GM15510 (cell line): ENCODE results near the gene TRIM36.

Experiments
- POLR2A ChIP-seq: IDR thresholded peaks from 3 replicates; pipeline ENCODE4 v1.6.1; 2011; ENCODE audit warnings: borderline replicate concordance; ENCODE audit not compliant: insufficient read length; ENCODE audit errors: extremely low read depth

TRIM36 gene

GRCh38 chr5:115179394-115180164 lies 9.9 kb upstream of the TRIM36 start:
- no peak for TF ChIP-seq POLR2A

DNA sequence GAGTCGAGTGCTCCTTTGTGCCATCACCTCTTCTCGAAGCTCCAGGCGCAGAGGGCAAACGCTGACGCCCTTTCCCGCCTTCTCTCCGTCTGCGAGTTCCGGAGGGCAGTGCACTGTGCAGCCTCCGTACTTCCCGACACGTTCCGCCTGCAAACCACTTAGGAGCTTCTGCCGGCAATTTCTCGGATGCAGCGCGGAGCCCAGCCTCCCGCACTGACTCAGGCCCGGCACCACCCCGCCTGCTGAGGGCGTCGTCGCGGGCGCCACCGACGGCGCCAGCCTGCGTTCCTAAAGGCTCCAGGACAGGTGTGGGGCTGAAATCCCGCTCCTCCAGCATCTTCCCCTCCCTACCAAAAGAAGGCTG lies 9.3 kb upstream of the TRIM36 start:
- TF ChIP-seq POLR2A: no peak

DNA sequence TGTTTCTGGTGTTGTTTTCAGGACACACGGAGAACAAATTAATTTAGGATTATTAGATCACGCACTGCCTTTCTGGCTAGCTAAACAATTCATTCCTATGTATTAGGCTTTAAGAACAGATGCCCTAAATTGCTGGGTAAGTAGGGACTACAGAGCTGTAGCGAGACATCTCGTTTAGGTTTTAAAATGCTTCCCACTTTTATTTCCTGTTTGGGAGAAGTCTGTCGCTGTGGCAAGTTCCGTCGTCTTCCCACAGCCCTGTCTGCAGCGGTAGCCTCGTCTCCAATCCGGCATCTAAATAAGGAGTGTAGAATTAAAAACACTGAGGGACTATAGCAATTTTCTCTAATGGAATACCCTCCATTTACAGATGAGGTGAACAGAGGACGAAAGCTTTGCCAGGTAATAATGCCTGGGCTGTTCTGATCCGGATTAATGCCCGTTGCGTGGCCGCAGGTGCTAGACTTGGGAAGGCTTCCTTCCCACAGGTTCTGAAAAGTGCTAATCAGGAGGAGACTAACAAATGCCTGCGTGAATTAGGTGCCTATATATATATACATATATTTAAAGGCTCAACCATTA lies 1.3 kb upstream of the TRIM36 start:
- no peak for TF ChIP-seq POLR2A

DNA sequence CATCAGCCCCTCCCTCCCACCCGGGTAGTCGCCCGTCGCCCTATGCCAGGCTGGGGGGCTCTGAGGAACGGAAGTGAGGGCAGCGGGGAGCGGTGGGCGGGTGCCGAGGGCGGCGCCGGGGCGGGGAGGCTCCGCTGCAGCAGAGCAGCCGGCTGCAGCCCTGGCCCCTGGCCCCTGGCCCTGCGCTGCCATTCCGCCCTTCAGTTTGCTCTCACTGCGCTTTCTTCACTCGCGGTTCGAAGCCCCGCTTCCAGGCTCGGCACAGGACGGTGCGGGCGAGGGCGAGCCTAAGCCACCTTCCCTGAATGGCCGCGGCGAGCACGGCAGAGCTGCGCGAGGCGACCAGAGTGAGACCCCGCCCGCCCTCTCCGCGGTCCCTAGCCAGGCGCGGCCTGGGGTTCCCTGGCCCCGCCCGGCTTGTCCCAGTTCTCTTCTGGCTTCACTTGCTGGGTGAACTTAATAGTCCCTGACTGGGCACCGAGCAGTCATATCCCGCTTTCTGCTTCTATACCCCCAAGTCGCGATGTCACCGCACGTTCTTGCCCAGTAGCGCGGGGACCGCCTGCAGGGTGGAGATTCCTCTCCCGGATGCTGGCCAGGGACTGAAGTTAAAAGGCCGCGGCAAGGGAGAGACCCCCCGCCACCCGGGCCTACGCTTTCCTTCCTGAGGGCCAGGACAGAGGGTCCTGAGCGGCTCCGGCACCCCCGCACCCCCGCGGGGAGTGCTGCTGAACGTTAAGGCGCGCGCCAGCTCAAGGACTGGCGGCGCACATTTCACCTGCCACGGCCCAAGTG lies 623 bp upstream of the TRIM36 start:
- TF ChIP-seq POLR2A: no peak

- no peak for TF ChIP-seq POLR2A
Observed at GRCh38 chr5:115168829-115169486, 750 bp downstream of the TRIM36 start.

- no peak for TF ChIP-seq POLR2A
Observed at GRCh38 chr5:115166744-115167393, 2.8 kb downstream of the TRIM36 start.

- TF ChIP-seq POLR2A: no peak
Observed at GRCh38 chr5:115165790-115166189, 3.9 kb downstream of the TRIM36 start.

GRCh38 chr5:115160975-115161475 lies 8.7 kb downstream of the TRIM36 start:
- TF ChIP-seq POLR2A: no peak

DNA sequence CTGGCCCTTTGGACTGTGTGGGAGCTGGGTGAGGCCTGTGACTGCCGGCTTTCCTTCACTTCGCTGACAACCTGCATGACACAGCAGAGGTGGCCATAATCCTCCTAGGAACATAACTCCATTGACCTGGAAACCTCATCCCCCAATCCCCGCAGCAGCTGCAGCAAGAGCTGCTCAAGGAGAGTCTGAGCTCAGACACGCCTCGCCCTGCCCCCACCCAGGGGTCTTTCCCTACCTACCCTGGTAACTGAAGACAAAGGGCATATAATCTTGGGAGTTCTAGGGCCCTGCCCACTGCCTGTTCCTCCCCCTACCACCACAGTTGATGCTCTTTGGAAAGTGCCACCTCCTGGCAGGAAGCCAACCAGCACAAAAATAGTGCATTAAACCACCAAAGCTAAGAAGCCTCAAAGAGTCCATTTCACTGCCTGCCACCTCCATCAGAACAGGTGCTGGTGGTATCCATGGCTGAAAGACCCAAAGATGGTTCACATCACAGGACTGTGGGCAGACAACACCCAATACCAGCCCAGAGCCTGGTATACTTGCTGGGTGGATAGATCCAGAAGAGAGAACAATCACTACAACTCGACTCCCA lies 18.4 kb downstream of the TRIM36 start:
- TF ChIP-seq POLR2A: no peak

GRCh38 chr5:115150512-115150911 lies 19.2 kb downstream of the TRIM36 start:
- no peak for TF ChIP-seq POLR2A

DNA sequence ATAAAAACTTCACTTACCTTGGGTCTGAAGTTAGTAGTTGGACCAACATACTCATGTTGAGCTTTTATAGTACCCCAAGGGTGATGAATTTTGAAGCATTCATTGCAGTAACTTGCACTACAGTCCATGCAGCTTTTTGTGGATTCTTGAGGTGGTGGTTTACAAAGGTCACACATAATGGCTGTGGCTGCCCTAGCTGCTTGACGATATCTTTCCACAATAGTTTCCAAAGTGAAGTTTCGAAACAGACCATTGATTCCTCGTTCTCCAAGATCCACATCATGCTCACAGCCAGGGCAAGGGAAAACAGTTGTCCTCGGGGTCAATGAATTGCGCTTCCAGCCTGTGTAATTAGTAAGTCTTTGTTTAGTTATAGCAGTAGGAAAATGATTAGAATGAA lies 22.7 kb downstream of the TRIM36 start:
- TF ChIP-seq POLR2A: no peak

DNA sequence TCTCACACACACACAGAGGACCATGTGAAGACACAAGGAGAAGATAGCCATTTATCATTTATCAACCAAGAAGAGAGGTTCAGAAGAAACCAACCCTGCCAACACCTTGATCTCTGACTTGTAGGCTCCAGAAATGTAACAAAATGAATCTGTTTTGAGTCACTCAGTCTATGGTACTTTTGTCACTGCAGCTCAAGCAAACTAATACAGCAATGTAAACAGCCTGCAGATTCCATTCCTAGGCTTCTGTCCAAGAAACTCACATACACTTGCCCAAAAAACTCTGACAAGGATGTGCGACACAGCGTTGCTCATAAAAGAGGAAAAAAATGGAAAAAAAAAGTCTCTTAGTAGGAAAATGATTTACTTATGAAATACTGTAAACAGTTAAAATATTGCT lies 33.4 kb downstream of the TRIM36 start:
- TF ChIP-seq POLR2A: no peak

- TF ChIP-seq POLR2A: no peak
Observed at GRCh38 chr5:115132465-115132864, 37.2 kb downstream of the TRIM36 start.

DNA sequence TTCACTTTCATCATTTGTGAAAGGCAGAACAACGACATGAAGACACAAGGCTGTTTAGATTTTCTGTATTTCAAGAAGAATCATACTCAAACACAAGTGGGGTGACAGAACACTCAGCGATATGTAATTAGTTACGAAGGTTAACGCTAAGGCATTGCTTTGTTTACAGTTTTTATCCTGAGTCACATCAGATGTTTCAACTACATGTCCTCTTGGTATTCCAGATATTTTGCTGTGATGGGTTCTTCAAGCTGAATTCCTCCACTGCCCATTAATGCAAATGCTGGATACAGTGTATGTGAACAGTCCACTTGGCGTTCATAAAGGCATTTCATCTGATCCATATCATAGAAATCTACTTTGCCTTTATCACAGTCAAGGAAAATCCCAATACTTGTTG lies 43.4 kb downstream of the TRIM36 start:
- no peak for TF ChIP-seq POLR2A

DNA sequence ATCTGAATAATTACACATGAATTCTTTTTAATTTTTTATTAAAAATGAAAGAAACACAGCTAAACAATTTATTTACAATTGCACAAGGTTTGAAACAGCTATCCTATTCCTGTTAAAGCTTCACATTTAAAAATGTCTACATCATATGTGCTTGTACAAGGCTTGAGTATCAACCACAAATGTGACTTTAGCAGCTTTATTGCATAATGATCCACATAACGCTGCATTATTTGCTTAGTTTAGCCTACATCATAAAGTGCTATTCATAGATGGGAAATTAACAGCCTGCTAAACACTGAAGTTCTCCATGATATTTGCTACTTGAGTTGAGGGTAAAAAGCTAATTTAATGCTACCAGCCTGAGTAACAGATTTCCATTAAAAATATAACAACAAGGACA lies 45.0 kb downstream of the TRIM36 start:
- TF ChIP-seq POLR2A: no peak

- TF ChIP-seq POLR2A: no peak
Observed at GRCh38 chr5:115116001-115116400, 53.7 kb downstream of the TRIM36 start.
